Keratinocyte (primary cell): ENCODE measurements around the gene CCER1. TPM values are rescaled to one million over a fixed set of nuclear protein-coding genes. Genes with fewer than 3 reads are reported as not detected.

Experiments used
- DNase-seq: peaks from one replicate; pipeline ENCODE4 v3.0.0-alpha.2; 2011; ENCODE audit warnings: low read depth, missing footprints, low spot score
- FAIRE-seq: peaks from 2 replicates; lab custom pipeline; 2011; peaks lifted over from hg19 to GRCh38; lab: Jason Lieb, UNC
- H2AFZ ChIP-seq: 2 replicates; pipeline ENCODE4 v1.6.0; 2012; ENCODE audit warnings: low read length, control low read depth, inconsistent platforms; ENCODE audit not compliant: control insufficient read depth
- H3K27ac ChIP-seq: 2 replicates; pipeline ENCODE4 v1.5.1; 2011; ENCODE audit warnings: low read length; ENCODE audit not compliant: control insufficient read depth, insufficient read depth
- H3K27me3 ChIP-seq: 3 replicates; pipeline ENCODE4 v1.6.0; 2011; ENCODE audit warnings: low read length; ENCODE audit not compliant: control insufficient read depth, insufficient read depth; ENCODE audit errors: extremely low read depth
- H3K36me3 ChIP-seq, 2 experiments: 2 replicates in 1 of 2; 3 replicates in 1 of 2; pipeline ENCODE4 v1.5.1; 2011; ENCODE audit warnings: low read length in 2 of 2, mild to moderate bottlenecking in 1 of 2; ENCODE audit not compliant: control insufficient read depth in 2 of 2, insufficient read depth in 2 of 2; ENCODE audit errors: extremely low read depth in 1 of 2
- H3K4me1 ChIP-seq: 3 replicates; pipeline ENCODE4 v1.5.1; 2011; ENCODE audit warnings: low read length; ENCODE audit not compliant: control insufficient read depth, insufficient read depth; ENCODE audit errors: extremely low read depth
- H3K4me2 ChIP-seq: 3 replicates; pipeline ENCODE4 v1.6.0; 2011; ENCODE audit warnings: low read depth, low read length; ENCODE audit not compliant: control insufficient read depth, insufficient read depth; ENCODE audit errors: extremely low read depth
- H3K4me3 ChIP-seq, 3 experiments: fragments of 200-600 bp in 1 of 3; sonication (generic) in 1 of 3; 2 replicates in 2 of 3; 3 replicates in 1 of 3; pipeline ENCODE4 v1.5.1; 2011 to 2016; ENCODE audit warnings: low read length in 3 of 3, mild to moderate bottlenecking in 3 of 3, control low read depth in 2 of 3, inconsistent platforms in 1 of 3, low read depth in 1 of 3, mixed read lengths in 1 of 3, mixed run types in 1 of 3, moderate library complexity in 1 of 3; ENCODE audit not compliant: control insufficient read depth in 2 of 3, insufficient read depth in 2 of 3; ENCODE audit errors: extremely low read depth in 1 of 3
- H3K79me2 ChIP-seq: 2 replicates; pipeline ENCODE4 v1.6.0; 2012; ENCODE audit warnings: low read length; ENCODE audit not compliant: control insufficient read depth, insufficient read depth
- H3K9ac ChIP-seq: 3 replicates; pipeline ENCODE4 v1.6.0; 2011; ENCODE audit warnings: low read length; ENCODE audit not compliant: control insufficient read depth, insufficient read depth; ENCODE audit errors: extremely low read depth
- H3K9me1 ChIP-seq: 3 replicates; pipeline ENCODE4 v1.6.0; 2011; ENCODE audit warnings: low read length; ENCODE audit not compliant: control insufficient read depth, insufficient read depth; ENCODE audit errors: extremely low read depth
- H3K9me3 ChIP-seq: 2 replicates; pipeline ENCODE4 v1.5.1; 2012; ENCODE audit warnings: low read depth, low read length; ENCODE audit not compliant: control insufficient read depth
- H4K20me1 ChIP-seq: 3 replicates; pipeline ENCODE4 v1.6.0; 2011; ENCODE audit warnings: low read length; ENCODE audit not compliant: control insufficient read depth, insufficient read depth; ENCODE audit errors: extremely low read depth
- CTCF ChIP-seq, 3 experiments: IDR thresholded peaks in 1 of 3; conservative IDR thresholded peaks in 1 of 3; optimal IDR thresholded peaks in 1 of 3; 2 replicates in 2 of 3; 3 replicates in 1 of 3; pipeline versions ENCODE3 to v1.5.1; 2011; ENCODE audit warnings: low read length in 3 of 3, mild to moderate bottlenecking in 3 of 3, moderate library complexity in 2 of 3, control low read depth in 1 of 3, inconsistent platforms in 1 of 3; ENCODE audit not compliant: insufficient read depth in 2 of 3; ENCODE audit errors: extremely low read depth in 1 of 3
- EZH2 ChIP-seq: IDR thresholded peaks from one replicate; pipeline ENCODE4 v1.6.1; 2012; ENCODE audit warnings: inconsistent platforms, mild to moderate bottlenecking, low read length, moderate library complexity
- dilution Hi-C: fragments of 300-500 bp; cut with MboI; formaldehyde crosslinking; loops from one replicate; pipeline ENCODE4 v1.7.0; 2020; ENCODE audit warnings: low sequenced_read_pairs; ENCODE audit not compliant: extremely low pct_ligation_motif_present
- polyA plus RNA-seq, 5 experiments: library from polyadenylated mRNA; depleted of rRNA in 3 of 5; stranded (reverse) in 3 of 5; stranded (forward) in 1 of 5; unstranded in 1 of 5; fragments of >200 nt; gene quantifications; 1 replicate in 1 of 5; 2 replicates in 3 of 5; 3 replicates in 1 of 5; pipeline versions ENCODE4 v1.2.1 to v1.2.3, GENCODE V29; 2011 to 2012; ENCODE audit warnings: missing spikeins in 2 of 5, low read depth in 1 of 5, low replicate concordance in 1 of 5

The CCER1 gene
- polyA plus RNA-seq, 1 donor (not counting 4 experiments of a cell fraction or from before 2014, with no cell fraction given): not detected

GRCh38 chr12:90979019-90979418 is 24.0 kb upstream of the CCER1 start:
- no peaks in the 10 kb centered on the region for H3K27me3 ChIP-seq
- no peaks in the 10 kb centered on the region for H4K20me1 ChIP-seq
- no peaks in the 10 kb centered on the region for H3K79me2 ChIP-seq
- dilution Hi-C loops: loop anchor here (25.0 kb wide), 1 partner anchor 358 kb away; no protein-coding TSS in a partner anchor
- H3K9me3 ChIP-seq: no peaks in the 10 kb centered on the region
- H3K4me3 ChIP-seq: no peak overlapping the region
- DNase-seq: no peak
- no peak for FAIRE-seq
- no peak overlapping the region for H3K9ac ChIP-seq
- H3K4me1 ChIP-seq: peaks cover 2% of the 10 kb centered on the region
- H3K36me3 ChIP-seq: no peaks in the 10 kb centered on the region
- no peak overlapping the region for H2AFZ ChIP-seq
- H3K27ac ChIP-seq: no peak overlapping the region
- no peak for TF ChIP-seq EZH2
- no peak for TF ChIP-seq CTCF (optimal IDR thresholded peaks at IDR 0.05 in 1 of 3, IDR thresholded peaks at IDR 0.05 in 1 of 3, conservative IDR thresholded peaks at IDR 0.05 in 1 of 3; ENCODE audit: extremely low read depth in 1 of 3, insufficient read depth in 2 of 3, low read length in 3 of 3)
- no peaks in the 10 kb centered on the region for H3K9me1 ChIP-seq
- H3K4me2 ChIP-seq: no peak overlapping the region

GRCh38 chr12:90978117-90978770 is 23.3 kb upstream of the CCER1 start:
- H3K9me1 ChIP-seq: no peaks in the 10 kb centered on the region
- peaks cover 4% of the 10 kb centered on the region for H3K4me1 ChIP-seq
- H3K27ac ChIP-seq: no peak overlapping the region
- H3K4me3 ChIP-seq: no peak overlapping the region
- H3K79me2 ChIP-seq: no peaks in the 10 kb centered on the region
- peak; percentile 35 to 70 (median 60) for TF ChIP-seq CTCF (optimal IDR thresholded peaks at IDR 0.05 in 1 of 3, IDR thresholded peaks at IDR 0.05 in 1 of 3, conservative IDR thresholded peaks at IDR 0.05 in 1 of 3; ENCODE audit: extremely low read depth in 1 of 3, insufficient read depth in 2 of 3, low read length in 3 of 3)
- no peak for TF ChIP-seq EZH2
- H3K27me3 ChIP-seq: no peaks in the 10 kb centered on the region
- dilution Hi-C loops: loop anchor here (25.0 kb wide), 1 partner anchor 359 kb away; no protein-coding TSS in a partner anchor
- no peaks in the 10 kb centered on the region for H3K36me3 ChIP-seq
- H3K9ac ChIP-seq: no peak overlapping the region
- no peaks in the 10 kb centered on the region for H4K20me1 ChIP-seq
- FAIRE-seq: peak; percentile 56
- no peak overlapping the region for H2AFZ ChIP-seq
- H3K9me3 ChIP-seq: no peaks in the 10 kb centered on the region
- H3K4me2 ChIP-seq: no peak overlapping the region
- DNase-seq: no peak
